Type B pancreatic cell (in vitro differentiated cells): Measurements from ENCODE around the gene EXOC3L1. TPM values are rescaled to one million over a fixed set of nuclear protein-coding genes. Genes with fewer than 3 reads are reported as not detected.
A peak's percentile ranks its signal among the peaks of the same experiment; 100 is the strongest.

Source experiments
- DNase-seq: peaks from one replicate; pipeline ENCODE4 v3.0.0; 2021; ENCODE audit warnings: mixed read lengths; ENCODE audit not compliant: unreplicated experiment; ENCODE audit errors: extremely low spot score
- H3K27ac Mint-ChIP-seq: 2 replicates; pipeline ENCODE4 v1.8.0; 2021; ENCODE audit warnings: mild to moderate bottlenecking, mixed read lengths
- H3K27me3 Mint-ChIP-seq: 2 replicates; pipeline ENCODE4 v1.8.0; 2021; ENCODE audit warnings: mixed read lengths
- H3K36me3 Mint-ChIP-seq: 2 replicates; pipeline ENCODE4 v1.8.0; 2021; ENCODE audit warnings: mixed read lengths
- H3K4me1 Mint-ChIP-seq: one replicate; pipeline ENCODE4 v1.8.0; 2021; ENCODE audit warnings: mixed read lengths; ENCODE audit not compliant: unreplicated experiment
- H3K4me3 Mint-ChIP-seq: 2 replicates; pipeline ENCODE4 v1.8.0; 2021; ENCODE audit warnings: mild to moderate bottlenecking, mixed read lengths
- H3K9me3 Mint-ChIP-seq: 2 replicates; pipeline ENCODE4 v1.8.0; 2021; ENCODE audit warnings: mixed read lengths
- total RNA-seq: library from RNA; stranded (reverse); gene quantifications from 2 replicates; pipeline ENCODE4 v1.2.1, GENCODE V29; 2021; ENCODE audit warnings: low replicate concordance
- TF ChIP-seq, protein P1 (sequence below): fragments of 200-600 bp; sonication (generic); conservative IDR thresholded peaks from 2 replicates; pipeline ENCODE4 v1.5.0; 2021; ENCODE audit warnings: antibody characterized with exemption, mild to moderate bottlenecking

The EXOC3L1 gene
- total RNA-seq, 1 donor from 2014 or later = 0.41 TPM

DNA sequence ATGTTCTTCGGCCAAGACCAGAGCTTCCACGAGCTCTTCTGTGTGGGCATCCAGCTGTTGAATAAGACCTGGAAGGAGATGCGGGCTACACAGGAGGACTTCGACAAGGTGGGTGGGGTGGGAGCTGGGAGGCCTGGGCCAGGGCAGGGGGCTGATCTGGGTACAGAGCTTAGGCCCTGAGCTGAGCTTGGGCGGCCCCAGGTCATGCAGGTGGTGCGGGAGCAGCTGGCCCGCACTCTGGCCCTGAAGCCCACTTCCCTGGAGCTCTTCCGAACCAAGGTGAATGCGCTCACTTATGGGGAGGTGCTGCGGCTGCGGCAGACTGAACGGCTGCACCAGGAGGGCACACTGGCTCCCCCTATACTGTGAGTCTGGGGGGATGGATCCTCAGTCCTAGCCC lies 12.5 kb upstream of the EXOC3L1 start:
- Mint-ChIP-seq H3K27me3 (no peaks in the 10 kb centered on the region), H3K27ac (no peak overlapping the region), H3K4me3 (no peak overlapping the region)

GRCh38 chr16:67201411-67202345 lies 11.7 kb upstream of the EXOC3L1 start:
- Mint-ChIP-seq H3K4me1 (no peaks in the 10 kb centered on the region), H3K27me3 (no peaks in the 10 kb centered on the region), H3K9me3 (no peaks in the 10 kb centered on the region), H3K36me3 (no peaks in the 10 kb centered on the region), H3K27ac (no peak overlapping the region), H3K4me3 (no peak overlapping the region)
- TF ChIP-seq, protein P1, sequence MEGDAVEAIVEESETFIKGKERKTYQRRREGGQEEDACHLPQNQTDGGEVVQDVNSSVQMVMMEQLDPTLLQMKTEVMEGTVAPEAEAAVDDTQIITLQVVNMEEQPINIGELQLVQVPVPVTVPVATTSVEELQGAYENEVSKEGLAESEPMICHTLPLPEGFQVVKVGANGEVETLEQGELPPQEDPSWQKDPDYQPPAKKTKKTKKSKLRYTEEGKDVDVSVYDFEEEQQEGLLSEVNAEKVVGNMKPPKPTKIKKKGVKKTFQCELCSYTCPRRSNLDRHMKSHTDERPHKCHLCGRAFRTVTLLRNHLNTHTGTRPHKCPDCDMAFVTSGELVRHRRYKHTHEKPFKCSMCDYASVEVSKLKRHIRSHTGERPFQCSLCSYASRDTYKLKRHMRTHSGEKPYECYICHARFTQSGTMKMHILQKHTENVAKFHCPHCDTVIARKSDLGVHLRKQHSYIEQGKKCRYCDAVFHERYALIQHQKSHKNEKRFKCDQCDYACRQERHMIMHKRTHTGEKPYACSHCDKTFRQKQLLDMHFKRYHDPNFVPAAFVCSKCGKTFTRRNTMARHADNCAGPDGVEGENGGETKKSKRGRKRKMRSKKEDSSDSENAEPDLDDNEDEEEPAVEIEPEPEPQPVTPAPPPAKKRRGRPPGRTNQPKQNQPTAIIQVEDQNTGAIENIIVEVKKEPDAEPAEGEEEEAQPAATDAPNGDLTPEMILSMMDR = no peak
- no peak for DNase-seq

More for the DNA sequence above, 12.5 kb upstream of the EXOC3L1 start:
- Mint-ChIP-seq H3K36me3 (no peaks in the 10 kb centered on the region), H3K4me1 (no peaks in the 10 kb centered on the region), H3K9me3 (no peaks in the 10 kb centered on the region)
- TF ChIP-seq, protein P1 = no peak
- no peak for DNase-seq

GRCh38 chr16:67200491-67200890 lies 10.6 kb upstream of the EXOC3L1 start:
- Mint-ChIP-seq H3K4me3 (peak overlapping the region; percentile 80), H3K9me3 (no peaks in the 10 kb centered on the region), H3K36me3 (peaks cover 6% of the 10 kb centered on the region), H3K27ac (no peak overlapping the region), H3K4me1 (no peaks in the 10 kb centered on the region), H3K27me3 (no peaks in the 10 kb centered on the region)
- no peak for DNase-seq
- TF ChIP-seq, protein P1 = no peak

DNA sequence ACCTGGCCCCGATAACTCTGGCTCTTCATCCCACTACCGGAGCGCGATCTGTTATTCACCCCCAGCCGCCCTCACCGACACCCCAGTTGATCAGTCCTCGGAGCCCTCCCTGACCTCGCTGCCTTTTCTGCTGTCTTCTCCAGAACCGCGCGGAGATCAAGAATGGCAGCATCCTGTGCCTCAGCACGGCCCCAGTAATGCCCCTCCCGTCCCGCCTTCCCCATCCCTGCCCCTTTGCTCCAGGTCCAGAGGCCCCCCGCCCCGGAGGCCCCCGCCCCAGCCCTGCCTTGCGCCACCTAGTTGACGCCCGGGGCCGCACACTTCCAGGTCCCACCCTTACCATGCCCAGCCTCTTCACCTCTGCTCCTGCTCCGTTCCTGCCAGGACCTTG lies 9.9 kb upstream of the EXOC3L1 start:
- Mint-ChIP-seq H3K4me3 (peak overlapping the region; percentile 83), H3K27ac (no peak overlapping the region), H3K36me3 (peaks cover 6% of the 10 kb centered on the region)

DNA sequence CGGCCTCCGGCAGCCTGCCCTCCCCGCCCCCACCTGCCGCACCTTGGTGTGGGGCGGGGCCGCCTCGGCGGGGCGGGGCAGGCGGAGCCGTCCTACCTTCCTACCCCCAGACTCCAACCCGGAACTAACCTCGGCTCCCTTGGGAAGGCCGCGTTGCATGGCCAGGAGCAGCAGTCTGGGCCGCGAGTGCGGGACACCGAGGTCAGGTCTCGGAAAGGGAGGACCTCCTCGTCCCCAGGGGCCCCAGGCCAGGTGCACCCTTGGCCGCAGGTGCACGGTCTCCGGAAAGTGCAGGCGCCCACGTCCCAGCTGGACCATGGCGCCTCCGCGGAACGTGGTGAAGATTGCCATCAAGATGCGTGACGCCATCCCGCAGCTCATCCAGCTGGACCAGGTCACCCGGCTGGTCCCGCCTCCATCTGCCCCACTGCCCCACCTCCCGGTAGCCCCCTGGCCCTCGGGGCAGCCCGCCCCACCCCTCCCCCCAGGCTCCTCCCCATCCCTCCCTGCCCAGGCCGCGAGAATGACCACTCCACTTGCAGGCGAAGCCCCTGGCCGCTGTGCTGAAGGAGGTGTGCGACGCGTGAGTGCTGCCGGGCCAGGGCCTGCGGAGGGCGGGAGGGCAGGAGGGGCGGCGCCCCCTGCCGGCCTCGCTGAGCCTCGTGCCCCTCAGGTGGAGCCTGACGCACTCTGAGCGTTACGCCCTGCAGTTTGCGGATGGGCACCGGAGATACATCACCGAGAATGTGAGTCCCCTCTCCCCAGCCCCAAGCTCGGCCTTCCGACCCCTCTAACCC lies 9.3 kb upstream of the EXOC3L1 start, which contains the start of gene ELMO3:
ELMO3 (plus strand) TSS at position 121 of the 797 bp plus-strand sequence; CDS start at position 317, 196 bp downstream.
- Mint-ChIP-seq H3K27ac (no peak within 1 kb of the TSS), H3K36me3 (peaks cover 6% of the 10 kb centered on the region), H3K4me1 (no peaks in the 10 kb centered on the region), H3K27me3 (no peaks in the 10 kb centered on the region), H3K9me3 (no peaks in the 10 kb centered on the region), H3K4me3 (peak within 1 kb of the TSS; percentile 83)
- no peak for DNase-seq
- TF ChIP-seq, protein P1 = peak; percentile 56

More for the DNA sequence above, 9.9 kb upstream of the EXOC3L1 start:
- H3K4me1 Mint-ChIP-seq = no peaks in the 10 kb centered on the region
- no peaks in the 10 kb centered on the region for H3K9me3 Mint-ChIP-seq
- no peaks in the 10 kb centered on the region for H3K27me3 Mint-ChIP-seq
- no peak for DNase-seq
- TF ChIP-seq, protein P1 = peak; percentile 24
